NCI-H524 (cell line): ENCODE results near the gene CENPI.
"Not testable (repeated sequence)": the region's sequence is repeated elsewhere in the genome, so short reads cannot be mapped to it uniquely, and the experiment has no call there.

Experiments
- DNase-seq, 2 experiments: peaks; one replicate each; lab custom pipeline; 2025; lab: John Stamatoyannopoulos, UW

CENPI gene, protein sequence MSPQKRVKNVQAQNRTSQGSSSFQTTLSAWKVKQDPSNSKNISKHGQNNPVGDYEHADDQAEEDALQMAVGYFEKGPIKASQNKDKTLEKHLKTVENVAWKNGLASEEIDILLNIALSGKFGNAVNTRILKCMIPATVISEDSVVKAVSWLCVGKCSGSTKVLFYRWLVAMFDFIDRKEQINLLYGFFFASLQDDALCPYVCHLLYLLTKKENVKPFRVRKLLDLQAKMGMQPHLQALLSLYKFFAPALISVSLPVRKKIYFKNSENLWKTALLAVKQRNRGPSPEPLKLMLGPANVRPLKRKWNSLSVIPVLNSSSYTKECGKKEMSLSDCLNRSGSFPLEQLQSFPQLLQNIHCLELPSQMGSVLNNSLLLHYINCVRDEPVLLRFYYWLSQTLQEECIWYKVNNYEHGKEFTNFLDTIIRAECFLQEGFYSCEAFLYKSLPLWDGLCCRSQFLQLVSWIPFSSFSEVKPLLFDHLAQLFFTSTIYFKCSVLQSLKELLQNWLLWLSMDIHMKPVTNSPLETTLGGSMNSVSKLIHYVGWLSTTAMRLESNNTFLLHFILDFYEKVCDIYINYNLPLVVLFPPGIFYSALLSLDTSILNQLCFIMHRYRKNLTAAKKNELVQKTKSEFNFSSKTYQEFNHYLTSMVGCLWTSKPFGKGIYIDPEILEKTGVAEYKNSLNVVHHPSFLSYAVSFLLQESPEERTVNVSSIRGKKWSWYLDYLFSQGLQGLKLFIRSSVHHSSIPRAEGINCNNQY

GRCh38 chrX:101097546-101098453 lies at the start of gene CENPI:
Gene CENPI, plus strand, starts transcription at chrX:101098204. Its CDS starts 2,867 bp downstream, at chrX:101101071.
- peak; percentile 96 to 97 for DNase-seq

GRCh38 chrX:101051153-101051548 lies 46.9 kb upstream of the CENPI start:
- DNase-seq = no peak

DNA sequence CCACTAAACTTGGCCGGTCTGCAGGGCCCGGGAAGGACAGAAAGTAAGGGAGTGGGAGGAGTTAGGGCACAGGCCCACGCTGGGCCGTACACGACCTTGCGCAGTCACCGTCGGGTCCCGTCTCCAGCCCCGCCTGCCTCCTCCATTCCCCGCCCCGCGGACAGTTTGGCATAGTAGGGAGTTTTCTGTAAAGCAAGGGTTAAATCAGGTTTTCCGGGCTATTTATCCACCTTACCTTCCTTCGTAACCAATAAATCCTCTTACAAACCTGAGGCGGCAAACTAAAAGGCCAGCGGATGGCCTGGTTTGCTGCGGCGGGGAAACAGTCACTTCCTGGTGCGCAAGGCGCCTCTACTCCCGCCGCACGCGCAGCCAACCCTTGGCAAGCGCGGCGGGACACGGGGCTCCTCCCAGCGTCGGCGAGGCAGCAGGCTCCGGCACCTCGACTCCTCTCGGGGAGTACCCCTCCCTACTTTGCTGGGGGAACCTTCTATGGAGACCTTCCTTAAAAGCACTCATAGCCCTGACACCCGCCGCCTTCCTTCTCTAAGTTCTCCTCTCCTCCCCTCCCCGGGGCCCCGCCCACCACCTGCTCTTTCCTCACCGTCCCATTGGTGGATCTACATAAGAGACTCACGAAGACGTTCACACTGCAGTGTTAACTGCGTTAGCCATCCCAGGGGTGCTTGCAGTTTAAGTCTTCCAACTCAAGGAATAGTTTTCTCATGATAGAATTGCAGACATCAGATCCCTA lies 46.3 kb upstream of the CENPI start, which contains the start of gene TRMT2B:
Gene TRMT2B, minus strand, starts transcription at position 563 of the 754 bp plus-strand sequence. CDS start 9,822 bp downstream, outside the sequence.
- peak; percentile 29 to 75 for DNase-seq

DNA sequence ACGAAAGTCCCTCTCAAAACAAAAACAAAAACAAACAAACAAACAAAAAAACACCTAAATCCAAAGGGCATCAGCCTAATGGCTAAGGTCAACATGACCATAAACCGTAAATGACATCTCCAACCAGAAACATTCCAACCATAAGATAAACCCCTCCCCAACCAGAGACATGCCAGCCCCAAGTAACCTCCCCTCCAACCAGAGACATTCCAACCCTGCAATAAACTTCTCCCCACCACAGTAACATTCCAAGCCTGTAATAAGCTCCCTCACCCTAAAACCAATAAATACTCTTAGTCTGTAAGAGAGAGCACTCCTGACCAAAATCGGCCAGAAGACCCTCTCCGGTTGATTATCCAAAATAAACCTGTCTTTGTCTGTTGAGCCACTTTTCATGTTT lies 41.5 kb upstream of the CENPI start:
- DNase-seq = not testable (repeated sequence)

GRCh38 chrX:101057093-101057714 lies 40.8 kb upstream of the CENPI start:
- no peak for DNase-seq

- DNase-seq = no peak
Measured at GRCh38 chrX:101062176-101062575, 35.8 kb upstream of the CENPI start.

GRCh38 chrX:101071582-101071981 lies 26.4 kb upstream of the CENPI start:
- no peak for DNase-seq

DNA sequence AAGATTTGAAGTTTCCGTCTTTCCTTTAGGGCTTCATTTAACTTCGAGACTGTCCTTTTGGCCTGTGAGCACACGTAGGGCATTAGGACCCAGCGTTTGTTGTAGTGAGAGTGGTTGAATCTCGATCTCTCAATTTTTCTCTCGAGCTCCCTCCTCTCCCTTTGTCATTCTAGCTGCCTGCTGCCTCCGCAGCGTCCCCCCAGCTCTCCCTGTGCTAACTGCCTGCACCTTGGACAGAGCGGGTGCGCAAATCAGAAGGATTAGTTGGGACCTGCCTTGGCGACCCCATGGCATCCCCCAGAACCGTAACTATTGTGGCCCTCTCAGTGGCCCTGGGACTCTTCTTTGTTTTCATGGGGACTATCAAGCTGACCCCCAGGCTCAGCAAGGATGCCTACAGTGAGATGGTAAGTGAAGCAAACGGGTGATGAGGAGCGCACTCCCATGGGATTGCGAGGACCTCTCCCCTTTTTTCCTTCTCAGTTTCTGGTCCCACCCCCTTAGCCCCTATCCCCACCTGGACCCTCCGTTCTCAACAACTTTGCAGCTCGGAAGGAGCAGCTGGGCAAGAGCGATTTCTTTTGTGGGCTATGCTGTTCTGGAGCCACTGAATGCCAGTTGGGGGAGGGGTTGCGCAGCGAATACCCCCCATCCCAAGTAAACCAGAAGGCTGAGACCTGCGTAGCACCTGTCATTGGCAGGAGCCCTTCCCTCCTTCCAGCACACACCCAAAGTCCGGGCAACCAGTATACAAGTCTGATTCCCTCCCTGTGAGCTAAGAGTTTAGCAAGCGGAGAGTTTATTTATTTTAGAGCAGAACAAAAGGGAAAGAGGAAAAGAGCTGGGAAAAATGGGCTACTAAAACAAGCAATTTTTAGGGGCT lies 19.0 kb upstream of the CENPI start, which contains the start of gene TMEM35A:
Gene TMEM35A, plus strand, starts transcription at position 164 of the 883 bp plus-strand sequence. Its CDS starts 124 bp downstream, at position 288.
- DNase-seq = peak; percentile 7 to 18

DNA sequence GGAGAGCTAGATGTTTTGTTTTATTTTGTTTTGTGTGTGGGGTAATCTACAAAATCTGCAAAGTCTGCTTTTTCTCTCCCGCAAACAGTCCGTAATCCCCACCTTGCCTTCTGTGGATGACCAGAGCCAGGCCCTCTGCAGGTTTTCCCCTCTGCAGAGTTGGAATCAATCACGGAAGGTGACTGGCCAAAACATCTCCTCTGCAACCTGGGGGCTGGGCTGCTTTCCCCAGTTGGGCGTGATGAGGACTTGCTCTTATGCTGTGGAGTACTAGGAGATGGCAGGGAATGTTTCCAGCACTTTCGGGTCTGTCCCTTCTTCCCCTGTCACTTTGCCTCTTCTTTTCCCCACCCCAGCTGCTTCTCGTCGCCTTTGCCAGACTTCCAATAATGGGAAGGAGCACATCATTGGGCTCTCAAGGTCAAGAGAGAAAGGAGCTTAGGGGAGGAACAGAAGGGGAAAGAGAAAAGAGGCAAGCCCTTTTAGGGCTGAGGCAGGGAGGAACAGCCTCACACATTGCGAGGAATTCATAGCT lies 18.2 kb upstream of the CENPI start:
- DNase-seq = no peak

- DNase-seq = peak in 1 of 2 experiments; percentile 6
Measured at GRCh38 chrX:101080326-101081124, 17.5 kb upstream of the CENPI start.

GRCh38 chrX:101081231-101081630 lies 16.8 kb upstream of the CENPI start:
- DNase-seq = no peak

DNA sequence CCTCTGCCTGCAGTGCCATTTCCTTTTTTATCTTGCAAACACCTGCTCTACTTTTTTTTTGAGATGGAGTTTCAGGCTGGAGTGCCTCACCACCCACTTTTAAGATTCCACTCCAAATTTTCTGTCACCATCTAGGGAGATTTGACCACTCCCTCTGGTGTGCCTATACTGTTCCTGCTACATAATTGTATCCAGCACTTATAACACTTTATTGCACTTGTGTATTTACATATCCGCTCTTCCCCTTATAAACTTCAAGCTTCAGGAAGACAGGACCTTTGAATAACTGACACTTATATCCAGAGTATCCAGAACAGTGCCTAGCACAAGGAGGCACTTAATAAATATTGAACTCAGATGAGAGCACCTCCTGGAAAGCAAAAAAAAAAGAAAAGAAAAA lies 6.2 kb upstream of the CENPI start:
- DNase-seq = peak in 1 of 2 experiments; percentile 33

GRCh38 chrX:101108284-101108683 lies 10.3 kb downstream of the CENPI start:
- DNase-seq = no peak

GRCh38 chrX:101117701-101118100 lies 19.7 kb downstream of the CENPI start:
- DNase-seq = no peak

DNA sequence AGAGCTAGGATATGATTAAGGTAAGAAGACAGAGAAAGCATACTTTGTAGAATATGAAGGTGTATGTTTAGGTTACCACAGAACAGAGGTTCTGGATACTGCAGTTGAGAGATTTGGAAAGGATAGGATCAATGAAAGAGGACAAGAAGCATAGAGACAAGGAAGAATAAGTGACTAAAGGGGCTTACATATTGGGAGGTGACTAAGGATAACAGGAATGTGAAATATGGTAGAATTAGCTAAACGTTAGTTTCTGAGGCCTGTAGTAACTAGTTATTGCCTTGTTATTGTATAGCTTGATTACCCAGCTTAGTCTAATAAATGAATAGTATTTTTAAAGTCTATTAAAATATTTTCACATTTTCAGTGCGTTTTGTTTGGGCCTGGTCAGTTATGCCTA lies 38.2 kb downstream of the CENPI start:
- no peak for DNase-seq
